T-helper 9 cell (primary cell): ENCODE measurements around the gene CFAP57.
"Not testable (repeated sequence)": the region's sequence is repeated elsewhere in the genome, so short reads cannot be mapped to it uniquely, and the experiment has no call there.

Experiments used
- DNase-seq: peaks from one replicate; pipeline ENCODE4 v3.0.0-alpha.2; 2020
- total RNA-seq, 2 donors: gene quantifications; one replicate each; lab custom pipeline; 2026; lab: John Stamatoyannopoulos, UW

CFAP57 gene
- total RNA-seq, result 0 reads per million in 2 donors

DNA sequence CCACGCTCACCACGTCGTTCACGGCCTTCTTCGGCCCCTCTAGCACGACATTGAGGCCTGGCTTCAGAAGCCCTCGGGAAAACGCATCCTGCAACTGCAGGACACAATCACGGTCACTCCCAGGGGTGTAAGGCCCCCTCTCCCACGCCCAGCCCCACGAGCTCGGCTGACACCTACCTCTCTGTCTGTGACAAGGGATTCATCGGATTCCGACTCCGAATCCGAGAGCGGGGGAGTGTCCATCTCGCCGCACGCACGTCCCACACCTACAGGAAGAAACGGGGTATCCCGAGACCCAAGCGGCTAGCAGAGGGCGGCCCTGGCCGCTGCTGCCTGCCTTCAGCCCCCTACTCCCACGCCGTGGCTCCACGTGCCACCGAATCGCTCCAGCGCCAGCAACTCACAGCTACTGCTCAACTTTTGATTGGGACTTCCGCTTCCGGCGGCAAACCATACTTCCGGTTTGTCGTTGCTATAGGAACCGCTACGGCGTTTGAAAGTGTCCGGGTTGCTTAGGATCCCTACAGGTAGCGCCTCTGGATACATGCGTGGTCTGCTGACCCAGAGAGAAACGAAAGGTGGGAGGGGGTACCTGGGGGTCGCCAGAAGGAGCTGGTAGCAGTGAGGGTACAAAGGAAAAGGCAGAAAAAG, at the start of gene CFAP57, which contains the start of gene EBNA1BP2:
TSS of gene CFAP57 (plus strand) at position 455 of the 651 bp plus-strand sequence. CDS start 424 bp downstream, outside the sequence.
TSS of gene EBNA1BP2 (minus strand) at position 415 of the 651 bp plus-strand sequence. CDS start at position 243, 172 bp downstream.
- DNase-seq, result peak; percentile 82

DNA sequence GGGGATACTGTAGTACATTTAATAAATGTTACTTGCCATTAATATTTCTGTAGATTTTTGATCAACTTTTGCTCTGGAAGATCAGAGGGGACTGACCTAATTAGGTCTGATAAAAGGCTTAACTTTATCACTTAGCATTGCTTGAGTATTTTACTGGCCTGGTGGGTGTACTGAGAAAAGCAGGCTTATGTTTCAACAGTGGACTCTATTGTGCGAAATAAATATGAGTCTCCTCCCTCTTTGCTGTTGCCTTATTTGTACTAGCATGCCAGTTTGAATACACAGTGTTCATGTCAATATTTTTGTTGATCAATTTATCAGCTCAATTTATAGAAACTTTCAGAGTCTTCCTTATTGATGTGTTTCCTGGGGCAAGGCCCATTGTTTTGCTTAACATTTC, 49.1 kb upstream of the CFAP57 start:
- no peak for DNase-seq

DNA sequence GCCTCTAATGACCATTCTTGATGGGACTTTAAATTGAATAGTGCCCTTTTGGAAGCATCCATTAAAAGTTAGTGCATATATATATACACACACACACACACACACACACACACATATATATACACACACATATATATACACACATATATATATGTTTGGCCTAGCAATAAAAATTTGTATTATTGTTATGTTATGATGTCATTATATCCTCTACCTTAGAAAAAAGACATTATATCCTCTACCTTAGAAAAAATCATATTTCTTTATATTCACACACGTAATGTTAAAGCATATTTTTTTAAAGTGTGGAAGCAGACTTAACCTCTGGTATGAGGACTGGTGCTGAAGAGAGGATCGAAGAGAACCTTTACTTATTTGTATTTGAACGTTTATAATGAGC, 43.3 kb upstream of the CFAP57 start:
- no peak for DNase-seq

DNA sequence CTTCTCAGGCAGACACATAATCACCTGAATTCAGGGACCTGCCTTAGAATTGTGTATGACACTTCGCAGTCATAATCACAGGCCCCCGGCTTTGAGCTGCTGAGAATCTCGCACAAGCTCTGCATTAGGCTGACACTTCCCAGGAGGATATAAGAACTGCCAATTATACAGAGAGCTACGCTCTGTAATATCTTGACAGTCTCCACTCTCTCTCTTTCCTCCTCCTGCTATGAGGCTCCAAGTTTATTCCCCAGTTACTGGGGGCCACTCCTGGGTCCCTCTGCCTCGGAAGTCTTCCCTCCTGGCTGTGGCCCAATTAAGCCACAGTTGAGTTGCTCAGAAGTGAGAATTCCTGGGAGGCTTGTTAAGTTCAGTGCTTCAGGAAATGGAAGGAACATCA, 42.7 kb upstream of the CFAP57 start:
- no peak for DNase-seq

DNA sequence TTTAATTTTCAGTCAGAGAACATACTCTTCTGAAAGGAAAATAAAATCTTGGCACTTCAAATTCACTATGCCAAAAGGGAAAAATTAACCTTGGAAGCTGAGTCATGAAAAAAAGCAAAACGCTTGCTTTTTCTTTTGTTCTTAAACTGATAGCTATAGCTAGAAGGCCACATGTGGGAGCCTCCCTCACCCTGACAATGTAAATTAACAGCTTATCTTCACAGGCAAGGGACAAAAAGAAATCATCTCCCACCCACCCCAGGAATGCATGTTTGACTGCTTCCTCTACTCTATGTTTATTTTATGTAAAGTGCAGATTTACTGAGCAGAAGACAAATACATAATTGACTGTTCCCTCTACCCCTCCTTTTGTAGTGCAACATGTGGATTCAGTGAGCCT, 38.1 kb upstream of the CFAP57 start:
- DNase-seq, result no peak

DNA sequence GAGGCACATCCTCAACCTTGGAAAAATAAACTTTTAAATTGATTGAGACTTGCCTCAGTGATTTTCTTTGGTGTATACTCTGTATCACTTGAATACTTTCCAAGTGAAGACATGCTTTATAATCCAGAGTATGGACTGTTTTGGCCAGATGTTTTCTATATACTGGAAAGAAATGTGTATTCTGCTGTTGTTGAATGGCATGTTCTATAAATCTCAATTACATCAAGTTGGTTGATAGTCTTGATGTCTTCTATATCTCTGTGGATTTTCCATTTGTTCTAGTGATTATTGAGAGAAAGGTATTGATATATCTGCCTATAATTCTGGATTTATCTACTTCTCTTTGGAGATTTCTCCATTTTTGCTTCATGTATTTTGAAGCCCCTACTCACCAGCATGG, 37.5 kb upstream of the CFAP57 start:
- no peak for DNase-seq

DNA sequence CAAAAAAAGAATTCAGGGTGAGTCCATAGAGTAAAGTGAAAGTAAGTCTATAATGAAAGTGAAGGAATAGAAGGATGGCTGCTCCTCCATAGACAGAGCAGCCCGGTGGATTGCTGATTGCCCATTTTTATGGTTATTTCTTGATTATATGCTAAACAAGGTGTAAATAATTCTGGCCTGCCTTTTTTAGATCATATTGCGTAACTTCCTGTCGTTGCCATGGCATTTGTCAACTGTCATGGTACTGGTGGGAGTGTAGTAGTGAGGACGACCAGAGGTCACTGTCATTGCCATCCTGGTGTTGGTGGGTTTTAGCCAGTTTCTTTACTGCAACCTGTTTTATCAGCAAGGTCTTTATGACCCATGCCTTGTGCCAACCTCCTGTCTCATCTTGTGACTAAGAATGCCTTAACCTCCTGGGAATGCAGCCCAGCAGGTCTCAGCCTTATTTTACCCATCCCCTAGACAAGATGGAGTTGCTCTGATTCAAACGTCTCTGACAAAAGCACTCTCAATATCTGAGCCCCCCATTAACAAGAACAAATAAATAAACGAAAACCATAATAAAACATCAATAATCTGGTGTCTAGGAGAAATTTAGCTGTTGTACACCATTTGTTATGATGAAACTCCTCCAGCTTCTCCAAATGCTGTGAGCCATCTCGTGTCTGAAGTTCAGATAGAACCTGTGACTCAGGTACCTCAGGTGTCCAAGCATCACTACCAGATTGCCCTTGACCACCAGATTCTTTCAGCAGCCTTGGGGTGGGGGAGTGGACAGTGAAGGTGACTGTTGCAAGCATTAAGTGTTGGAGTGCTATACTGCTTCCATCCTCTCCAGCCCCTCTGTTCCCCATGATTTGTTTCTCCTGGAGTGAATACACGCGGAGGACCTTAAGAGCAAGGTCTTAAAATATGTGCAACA, 36.0 kb upstream of the CFAP57 start:
- DNase-seq, result no peak

DNA sequence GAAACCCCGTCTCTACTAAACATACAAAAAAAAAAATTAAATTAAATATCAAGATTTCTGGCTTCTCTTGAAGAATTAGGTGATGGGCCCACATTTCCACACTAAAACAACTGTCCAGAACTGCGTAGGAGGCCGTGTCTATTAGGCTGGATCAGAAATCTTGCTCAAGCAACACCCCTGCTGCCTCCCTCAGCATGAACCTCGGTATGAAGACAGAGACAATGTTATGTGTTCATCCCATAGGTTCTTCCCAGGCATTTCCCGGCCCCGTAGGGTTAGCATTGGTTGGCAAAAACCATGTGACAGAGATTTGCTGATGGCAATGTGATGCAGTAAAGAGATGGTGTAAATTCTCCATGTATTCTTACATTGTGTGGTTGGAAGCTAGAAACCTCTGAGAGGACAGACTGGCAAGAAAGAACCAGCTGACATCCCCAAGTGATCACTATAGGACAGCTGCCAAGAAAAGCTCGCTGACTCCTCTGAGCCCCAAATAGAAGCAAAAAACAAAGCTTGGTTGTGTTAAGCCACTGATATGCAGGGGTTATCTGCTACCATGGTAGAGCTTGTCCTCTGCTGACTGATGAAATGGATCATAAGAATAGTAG, 34.6 kb upstream of the CFAP57 start:
- DNase-seq, result no peak

DNA sequence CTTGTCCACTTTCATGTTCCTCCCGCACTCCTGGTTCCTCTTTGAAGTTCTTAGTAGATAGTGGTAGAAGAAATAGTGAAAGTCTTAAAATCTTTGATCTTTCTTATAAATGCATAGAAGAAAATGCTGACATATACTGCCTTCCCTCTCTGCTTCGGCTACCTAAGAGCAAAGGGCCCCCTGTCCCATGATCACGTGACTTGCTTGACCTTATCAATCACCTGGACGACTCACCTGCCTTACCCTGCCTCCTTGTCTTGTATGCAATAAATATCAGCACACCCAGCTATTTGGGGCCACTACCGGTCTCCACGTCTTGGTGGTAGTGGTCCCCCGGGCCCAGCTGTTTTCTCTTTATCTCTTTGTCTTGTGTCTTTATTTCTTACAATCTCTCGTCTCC, 32.8 kb upstream of the CFAP57 start:
- not testable (repeated sequence) for DNase-seq

DNA sequence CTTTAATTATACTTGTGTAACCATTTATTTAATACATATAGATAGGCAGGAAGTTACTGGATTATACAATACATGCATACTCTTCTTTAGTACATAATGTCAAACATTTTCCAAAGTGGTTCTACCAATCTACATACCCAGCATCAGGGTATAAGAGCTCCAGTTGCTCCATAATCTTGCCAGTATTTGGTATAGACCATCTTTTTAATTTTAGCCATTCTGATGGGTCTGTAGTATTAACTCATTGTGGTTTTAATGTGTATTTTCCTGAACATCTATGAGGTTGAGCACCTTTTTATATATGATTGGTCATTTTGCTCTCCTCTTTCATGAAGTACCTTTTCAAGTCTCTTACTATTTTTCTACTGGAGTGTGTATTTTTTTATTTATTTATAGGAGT, 32.1 kb upstream of the CFAP57 start:
- no peak for DNase-seq

DNA sequence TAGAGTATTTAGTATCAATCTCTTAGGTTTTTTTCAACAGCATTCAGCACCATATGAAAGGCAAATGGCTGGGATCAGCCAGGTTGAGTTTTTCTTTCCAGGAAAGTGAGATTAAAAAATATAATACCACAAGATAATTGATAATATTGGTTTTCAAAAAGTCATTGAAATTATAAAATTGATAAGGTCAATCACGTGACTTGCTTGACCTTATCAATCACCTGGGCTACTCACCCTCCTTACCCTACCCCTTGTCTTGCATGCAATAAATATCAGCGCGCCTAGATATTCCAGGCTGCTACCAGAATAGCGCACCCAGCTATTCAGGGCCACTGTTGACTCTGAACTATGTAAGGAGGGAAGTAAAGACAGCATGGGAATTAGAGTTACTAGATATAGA, 31.5 kb upstream of the CFAP57 start:
- DNase-seq, result no peak

DNA sequence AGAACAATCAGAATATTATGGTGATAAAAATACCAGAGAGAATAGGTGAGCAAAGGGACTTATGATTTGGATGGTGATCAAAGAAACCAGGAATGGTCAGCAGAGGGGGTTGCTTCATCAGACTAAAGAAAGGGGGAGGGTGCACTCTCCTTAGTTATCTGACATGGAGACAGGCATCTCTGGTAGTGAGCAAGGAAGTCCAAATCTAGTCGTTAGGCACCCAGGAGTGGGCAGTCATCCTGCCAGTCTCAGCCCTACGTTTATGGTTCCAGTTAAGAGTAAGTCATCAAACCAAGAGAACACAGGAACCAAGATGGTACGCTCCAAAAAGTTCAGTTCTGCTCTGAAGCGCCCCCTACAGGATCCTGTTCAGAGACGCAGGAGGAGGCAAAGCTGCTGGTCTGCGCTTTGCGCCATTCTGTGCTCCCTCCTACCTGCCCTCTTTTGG, 28.7 kb upstream of the CFAP57 start:
- DNase-seq, result no peak

DNA sequence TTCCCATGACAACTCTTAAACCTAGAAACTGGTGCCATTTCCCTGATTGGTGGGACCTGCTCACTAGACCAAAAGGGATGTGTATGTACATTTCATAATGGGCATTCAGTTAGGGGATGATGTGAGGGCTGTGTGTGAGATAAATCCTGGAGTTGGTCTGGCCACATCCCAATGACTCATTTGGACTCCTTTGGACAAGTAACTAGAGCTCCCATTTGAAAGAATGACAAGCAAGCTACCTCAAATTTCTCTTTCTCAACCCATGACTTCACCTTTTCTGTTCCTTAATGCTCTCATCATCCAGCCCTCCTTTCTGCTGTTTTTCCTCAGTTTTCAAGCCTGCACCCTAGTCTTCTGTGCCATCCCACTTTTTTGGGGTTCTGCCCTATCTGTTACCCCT, 27.9 kb upstream of the CFAP57 start:
- no peak for DNase-seq

DNA sequence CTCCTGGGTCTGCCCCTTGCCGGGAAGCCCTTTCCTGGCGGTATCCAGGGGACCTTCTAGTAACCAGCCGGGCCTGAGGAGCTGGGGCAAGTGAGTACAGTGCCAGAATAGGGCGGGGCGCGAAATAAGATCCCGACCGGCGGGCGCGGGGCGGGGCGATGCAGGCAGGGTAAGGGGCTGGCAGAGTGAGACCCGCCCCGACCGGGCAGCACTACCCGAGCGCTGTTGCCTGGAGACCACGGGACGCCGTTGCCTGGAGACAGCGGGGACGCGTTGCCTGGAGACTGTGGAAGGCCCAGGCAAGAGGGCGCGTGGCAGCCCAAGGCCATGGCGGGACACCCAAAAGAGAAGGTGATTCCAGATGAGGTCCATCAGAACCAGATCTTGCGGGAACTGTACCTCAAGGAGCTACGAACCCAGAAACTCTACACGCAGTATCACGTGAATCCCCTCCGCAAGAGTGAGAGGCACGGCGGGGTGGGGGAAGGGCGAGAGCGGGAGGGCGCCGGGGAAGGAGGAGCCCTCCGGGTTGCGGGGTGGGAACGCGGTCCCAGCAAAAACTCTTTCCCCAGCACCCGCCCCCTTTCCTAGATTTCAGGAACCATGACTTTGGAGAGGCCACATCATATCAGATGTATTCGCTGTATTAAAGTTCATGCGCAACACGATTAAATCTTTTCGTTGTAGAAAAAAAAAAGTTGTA, 24.4 kb upstream of the CFAP57 start:
- no peak for DNase-seq

DNA sequence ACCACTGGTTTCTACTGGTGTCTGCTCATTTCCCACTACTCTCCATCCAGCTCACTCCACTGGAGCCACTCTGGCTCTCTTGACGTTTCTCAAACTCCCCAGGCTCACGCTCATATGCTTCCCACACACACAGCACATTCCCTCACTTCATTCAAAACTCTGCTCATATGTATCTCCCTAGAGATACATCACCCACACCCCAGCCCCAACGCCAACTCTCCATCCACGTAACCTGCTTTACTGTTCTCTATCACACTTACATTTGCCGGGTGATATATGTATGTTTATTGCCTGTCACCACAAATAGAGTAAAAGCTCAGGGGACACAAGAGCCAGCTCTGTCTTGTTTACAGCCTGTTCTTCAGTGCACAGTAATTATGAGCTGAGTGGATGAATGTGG, 22.2 kb upstream of the CFAP57 start:
- DNase-seq, result no peak

DNA sequence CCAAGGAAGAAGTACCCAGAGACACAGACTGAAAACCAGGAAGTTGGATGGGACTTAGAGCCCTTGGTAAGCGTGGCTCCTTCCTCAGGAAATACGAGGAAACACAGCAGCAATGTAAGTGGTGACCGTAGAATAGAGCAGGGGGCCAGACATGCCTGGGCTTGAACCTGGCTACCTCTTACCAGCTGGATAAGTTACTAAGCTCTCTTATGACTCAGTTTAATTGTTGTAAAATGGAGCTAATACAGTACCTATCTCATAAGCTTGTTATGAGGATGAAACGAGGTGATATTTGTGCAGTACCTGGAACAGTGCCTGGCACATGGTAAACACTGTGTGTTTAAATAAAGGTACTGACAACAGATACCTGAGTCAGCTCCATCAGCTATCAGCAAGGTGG, 19.3 kb upstream of the CFAP57 start:
- DNase-seq, result no peak

DNA sequence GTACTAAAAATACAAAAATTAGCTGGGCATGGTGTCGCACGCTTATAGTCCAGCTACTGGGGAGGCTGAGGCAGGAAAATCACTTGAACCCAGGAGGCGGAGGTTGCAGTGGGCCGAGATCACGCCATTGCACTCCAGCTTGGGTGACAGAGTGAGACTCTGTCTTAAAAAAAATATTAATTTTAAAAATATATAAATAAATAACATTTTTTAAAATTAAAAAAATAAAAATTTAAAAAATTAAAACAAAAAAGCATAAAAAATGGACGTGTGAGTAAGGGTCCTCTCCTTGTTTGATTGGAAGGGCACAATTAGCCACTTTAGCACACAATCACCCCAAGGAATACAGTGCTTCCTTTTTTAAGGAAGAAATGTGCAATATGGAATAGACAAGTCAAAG, 18.7 kb upstream of the CFAP57 start:
- no peak for DNase-seq

DNA sequence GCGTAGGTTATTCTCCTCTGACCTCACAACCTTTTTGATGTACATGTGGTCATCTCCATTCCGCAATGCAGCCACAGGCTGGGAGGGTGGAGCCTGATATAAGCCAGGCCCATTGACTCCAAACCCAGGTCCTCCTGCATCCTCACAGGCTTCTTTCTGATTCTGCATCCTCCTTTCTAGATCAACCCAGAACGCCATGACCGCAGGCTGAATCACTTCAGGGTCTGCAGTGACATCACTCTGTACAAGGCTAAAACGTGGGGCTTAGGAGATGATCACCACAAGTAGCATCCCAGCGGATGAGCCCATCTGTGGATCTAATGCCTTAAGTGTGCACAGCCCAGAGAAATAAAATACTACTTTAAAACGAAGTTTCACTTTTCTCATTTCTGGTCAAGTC, 16.1 kb upstream of the CFAP57 start:
- no peak for DNase-seq

DNA sequence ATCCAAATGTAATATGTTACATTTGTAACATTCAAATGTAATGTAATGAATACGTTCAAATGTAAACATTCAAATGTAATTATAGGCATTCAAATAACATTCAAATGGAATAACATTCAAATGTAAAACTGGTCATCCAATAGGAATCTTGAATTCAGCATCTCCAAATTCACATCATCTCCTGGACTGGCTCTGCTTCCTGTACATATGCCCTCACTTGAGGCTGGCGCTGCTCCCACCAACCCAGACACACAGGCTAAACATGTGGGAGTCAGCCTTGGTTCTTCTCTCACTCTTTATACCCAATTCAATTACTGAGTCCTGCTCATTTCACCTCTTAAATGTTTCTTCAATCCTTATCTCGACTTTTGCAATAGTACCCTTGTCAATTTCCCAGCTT, 7.0 kb upstream of the CFAP57 start:
- DNase-seq, result no peak

DNA sequence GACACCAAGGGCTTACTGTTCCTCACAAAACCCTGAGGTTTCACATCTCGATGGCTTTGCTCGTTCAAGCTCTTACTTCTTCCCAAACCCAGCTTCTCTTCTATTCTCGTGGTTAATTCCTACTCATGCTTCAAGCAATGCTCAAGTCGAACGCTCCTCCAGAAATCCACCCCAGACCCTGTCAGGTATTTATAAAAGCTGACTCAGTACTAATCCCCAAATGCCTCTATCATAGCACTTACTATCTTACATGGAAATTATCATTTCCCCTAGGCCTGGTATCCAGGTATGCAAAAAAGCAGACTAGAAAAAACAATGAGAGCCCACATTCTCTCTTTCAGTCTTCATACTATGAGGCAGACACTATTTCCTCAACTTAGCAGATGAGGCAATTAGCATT, 6.4 kb upstream of the CFAP57 start:
- no peak for DNase-seq

DNA sequence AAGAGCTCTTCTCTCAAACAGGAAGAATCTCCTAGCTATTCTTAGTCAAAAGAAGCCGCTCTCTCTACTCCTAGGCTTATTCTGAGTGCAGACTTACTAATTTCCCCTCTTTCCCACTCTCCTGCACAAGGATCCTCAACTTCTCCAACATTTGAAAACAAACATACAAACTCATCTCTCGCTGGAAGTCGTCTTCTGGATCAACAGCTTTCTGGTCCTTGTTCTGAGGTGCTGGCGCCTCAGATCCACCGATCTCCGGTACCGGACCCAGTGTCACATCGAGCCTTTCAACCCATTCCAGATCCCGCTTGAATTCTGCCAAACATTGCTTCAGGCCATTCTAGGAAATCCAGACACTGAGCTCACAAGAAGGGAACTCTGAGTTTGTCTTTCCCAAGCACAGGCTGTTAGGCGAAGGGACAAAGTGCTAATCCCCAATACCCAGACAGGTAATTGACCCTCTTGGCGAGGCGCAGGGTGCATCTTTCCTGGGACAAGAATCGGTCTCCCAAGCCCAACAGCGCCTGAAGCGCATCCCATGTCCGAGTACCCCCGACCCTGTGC, 736 bp upstream of the CFAP57 start:
- no peak for DNase-seq

DNA sequence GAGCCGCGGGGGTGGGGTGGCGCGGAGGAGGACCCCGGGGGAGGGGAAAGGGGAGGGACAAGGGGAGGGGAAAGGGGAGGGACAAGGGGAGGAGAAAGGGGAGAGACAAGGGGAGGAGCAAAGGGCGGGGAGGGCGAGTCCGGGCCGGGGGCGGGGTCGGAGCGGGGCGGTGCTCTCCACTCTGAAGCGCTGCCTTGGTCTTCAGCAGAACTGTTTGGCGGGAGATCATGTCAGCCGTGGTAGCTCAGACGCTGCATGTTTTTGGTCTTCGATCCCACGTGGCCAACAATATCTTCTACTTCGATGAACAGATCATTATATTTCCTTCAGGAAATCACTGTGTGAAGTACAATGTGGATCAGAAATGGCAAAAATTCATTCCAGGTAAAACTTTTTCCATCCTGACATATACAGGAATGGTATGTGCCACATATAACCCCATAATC, 420 bp downstream of the CFAP57 start:
- peak; percentile 81 for DNase-seq

DNA sequence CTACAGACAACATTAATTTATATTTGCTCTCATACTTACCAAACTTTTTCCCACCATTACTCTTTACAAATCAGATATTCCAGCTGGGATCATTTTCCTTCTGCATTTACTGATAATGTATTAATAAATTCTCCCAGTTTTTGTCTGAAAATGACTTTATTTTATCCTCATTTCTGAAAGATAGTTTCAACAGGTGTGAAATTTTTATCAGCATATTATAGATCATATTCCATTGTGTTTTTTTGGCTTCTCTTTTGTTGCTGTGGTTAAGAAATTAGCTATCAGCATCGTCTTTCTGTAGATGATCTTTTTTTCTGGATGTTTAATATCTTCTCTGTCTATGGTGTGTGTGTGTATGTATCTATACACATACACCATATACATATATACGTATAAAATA, 2.7 kb downstream of the CFAP57 start:
- no peak for DNase-seq
